Thyroid gland (tissue), 4 donors: ENCODE results near the gene MESP2.

Experiments used
- POLR2A ChIP-seq, 2 donors: fragments of 450-650 bp; IDR thresholded peaks; one replicate each; pipeline ENCODE4 v1.6.1; 2017; ENCODE audit warnings: antibody characterized with exemption in 2 of 2, mild to moderate bottlenecking in 2 of 2, moderate library complexity in 1 of 2
- TF ChIP-seq, protein P1 (sequence below), 6 experiments: fragments of 200-600 bp in 3 of 6; fragments of 450-650 bp in 3 of 6; sonication (generic) in 3 of 6; IDR thresholded peaks; one replicate each; pipeline ENCODE4 v1.5.1; 2016 to 2019; ENCODE audit warnings: antibody characterized with exemption in 6 of 6, mild to moderate bottlenecking in 2 of 6, inconsistent platforms in 1 of 6, moderate library complexity in 1 of 6

DNA sequence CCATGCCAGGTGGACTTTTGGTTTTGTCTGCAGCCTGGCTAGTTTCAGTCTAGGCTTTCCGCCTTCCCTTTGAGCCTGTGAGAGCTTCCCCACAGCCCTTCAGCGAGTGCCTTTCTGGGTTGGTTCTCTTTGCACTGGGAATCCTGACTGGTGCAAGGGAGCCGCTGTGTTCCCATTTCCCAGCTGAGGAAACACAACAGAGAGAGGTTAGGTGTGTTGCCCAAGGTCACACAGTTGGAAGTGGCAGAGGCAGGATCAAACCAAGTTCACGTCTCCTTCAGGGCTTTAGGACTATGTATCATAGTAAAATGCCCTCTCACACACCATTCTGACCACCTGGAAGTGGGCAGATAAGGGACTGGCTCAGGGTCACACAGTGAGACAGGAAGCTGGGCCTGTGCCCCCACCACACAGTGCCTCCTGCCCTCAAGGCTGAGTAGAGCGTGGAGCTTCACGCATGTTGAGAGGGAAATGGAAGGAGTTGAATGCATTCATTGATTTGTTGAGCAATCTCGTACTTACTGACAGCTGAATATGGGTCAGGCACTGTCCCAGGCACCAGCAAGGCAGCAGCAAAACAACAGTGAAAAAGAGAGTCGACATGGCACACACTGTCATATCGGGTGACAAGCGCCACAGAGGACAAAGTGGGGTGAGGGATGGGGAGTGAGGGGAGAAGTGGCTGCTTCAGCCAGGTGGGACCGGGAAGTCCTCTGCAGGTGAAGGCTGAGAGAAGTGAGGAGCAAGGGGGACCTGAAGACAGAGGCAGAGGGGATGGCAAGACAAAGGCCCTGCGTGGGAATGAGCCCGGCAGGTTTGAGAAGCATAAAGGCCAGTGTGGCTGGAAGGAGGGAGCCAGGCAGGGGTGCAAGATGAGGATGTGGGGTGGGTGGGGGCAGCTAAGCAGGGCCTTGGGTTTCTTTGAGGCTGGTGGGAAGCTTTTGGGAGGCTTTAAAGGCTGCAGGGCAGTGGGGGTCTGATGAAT lies 50.8 kb downstream of the MESP2 start:
- TF ChIP-seq, protein P1, sequence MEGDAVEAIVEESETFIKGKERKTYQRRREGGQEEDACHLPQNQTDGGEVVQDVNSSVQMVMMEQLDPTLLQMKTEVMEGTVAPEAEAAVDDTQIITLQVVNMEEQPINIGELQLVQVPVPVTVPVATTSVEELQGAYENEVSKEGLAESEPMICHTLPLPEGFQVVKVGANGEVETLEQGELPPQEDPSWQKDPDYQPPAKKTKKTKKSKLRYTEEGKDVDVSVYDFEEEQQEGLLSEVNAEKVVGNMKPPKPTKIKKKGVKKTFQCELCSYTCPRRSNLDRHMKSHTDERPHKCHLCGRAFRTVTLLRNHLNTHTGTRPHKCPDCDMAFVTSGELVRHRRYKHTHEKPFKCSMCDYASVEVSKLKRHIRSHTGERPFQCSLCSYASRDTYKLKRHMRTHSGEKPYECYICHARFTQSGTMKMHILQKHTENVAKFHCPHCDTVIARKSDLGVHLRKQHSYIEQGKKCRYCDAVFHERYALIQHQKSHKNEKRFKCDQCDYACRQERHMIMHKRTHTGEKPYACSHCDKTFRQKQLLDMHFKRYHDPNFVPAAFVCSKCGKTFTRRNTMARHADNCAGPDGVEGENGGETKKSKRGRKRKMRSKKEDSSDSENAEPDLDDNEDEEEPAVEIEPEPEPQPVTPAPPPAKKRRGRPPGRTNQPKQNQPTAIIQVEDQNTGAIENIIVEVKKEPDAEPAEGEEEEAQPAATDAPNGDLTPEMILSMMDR (IDR thresholded peaks at IDR 0.05) = no peak
- TF ChIP-seq POLR2A (IDR thresholded peaks at IDR 0.05) = no peak
